ENCODE results near the gene CLCN3.

CLCN3 gene

GRCh38 chr4:169660929-169661328, 40.6 kb downstream of the CLCN3 start:
- H3K27me3 ChIP-seq (replicated peaks), result no peaks in the 10 kb centered on the region
- H3K4me3 ChIP-seq (ENCODE audit: low read depth, low read length), result peak overlapping the region; percentile 60
- no peaks in the 10 kb centered on the region for H3K36me3 ChIP-seq (replicated peaks)
- TF ChIP-seq, protein P1, sequence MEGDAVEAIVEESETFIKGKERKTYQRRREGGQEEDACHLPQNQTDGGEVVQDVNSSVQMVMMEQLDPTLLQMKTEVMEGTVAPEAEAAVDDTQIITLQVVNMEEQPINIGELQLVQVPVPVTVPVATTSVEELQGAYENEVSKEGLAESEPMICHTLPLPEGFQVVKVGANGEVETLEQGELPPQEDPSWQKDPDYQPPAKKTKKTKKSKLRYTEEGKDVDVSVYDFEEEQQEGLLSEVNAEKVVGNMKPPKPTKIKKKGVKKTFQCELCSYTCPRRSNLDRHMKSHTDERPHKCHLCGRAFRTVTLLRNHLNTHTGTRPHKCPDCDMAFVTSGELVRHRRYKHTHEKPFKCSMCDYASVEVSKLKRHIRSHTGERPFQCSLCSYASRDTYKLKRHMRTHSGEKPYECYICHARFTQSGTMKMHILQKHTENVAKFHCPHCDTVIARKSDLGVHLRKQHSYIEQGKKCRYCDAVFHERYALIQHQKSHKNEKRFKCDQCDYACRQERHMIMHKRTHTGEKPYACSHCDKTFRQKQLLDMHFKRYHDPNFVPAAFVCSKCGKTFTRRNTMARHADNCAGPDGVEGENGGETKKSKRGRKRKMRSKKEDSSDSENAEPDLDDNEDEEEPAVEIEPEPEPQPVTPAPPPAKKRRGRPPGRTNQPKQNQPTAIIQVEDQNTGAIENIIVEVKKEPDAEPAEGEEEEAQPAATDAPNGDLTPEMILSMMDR (IDR thresholded peaks at IDR 0.05; ENCODE audit: low read depth, low read length, missing control alignments), result no peak
- no peak for DNase-seq
- in situ Hi-C loops (cut with HindIII; ENCODE audit: low pct_ligation_motif_present, low sequenced_read_pairs), result no loop called here
- H3K27ac ChIP-seq, result peak overlapping the region; percentile 95

DNA sequence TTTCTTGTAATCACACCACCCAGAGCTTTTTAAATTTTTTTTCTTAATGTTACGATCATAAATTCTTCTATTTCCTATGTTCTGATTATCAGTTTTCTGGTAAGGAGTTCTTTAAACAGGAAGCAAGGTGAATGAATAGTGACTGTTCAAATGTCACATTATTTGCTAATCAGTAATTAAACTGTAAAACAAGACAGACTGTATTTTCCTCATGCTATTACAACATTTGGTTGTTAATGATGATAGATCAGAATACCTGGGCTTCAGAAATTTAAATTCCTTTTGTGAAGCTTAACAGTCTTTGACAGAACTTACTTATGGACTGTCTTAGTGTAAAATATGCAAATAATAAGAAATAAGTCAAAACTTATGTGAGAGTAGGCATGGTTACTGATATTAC, 41.4 kb downstream of the CLCN3 start:
- H3K27ac ChIP-seq, result no peak overlapping the region
- no peak overlapping the region for H3K4me3 ChIP-seq (ENCODE audit: low read depth, low read length)
- in situ Hi-C loops (cut with HindIII; ENCODE audit: low pct_ligation_motif_present, low sequenced_read_pairs), result no loop called here
- DNase-seq, result no peak
- H3K27me3 ChIP-seq (replicated peaks), result no peaks in the 10 kb centered on the region
- TF ChIP-seq, protein P1 (IDR thresholded peaks at IDR 0.05; ENCODE audit: low read depth, low read length, missing control alignments), result no peak
- no peaks in the 10 kb centered on the region for H3K36me3 ChIP-seq (replicated peaks)

- no peak for DNase-seq
- H3K27ac ChIP-seq, result no peak overlapping the region
- no peaks in the 10 kb centered on the region for H3K27me3 ChIP-seq (replicated peaks)
- TF ChIP-seq, protein P1 (IDR thresholded peaks at IDR 0.05; ENCODE audit: low read depth, low read length, missing control alignments), result no peak
- no peaks in the 10 kb centered on the region for H3K36me3 ChIP-seq (replicated peaks)
- H3K4me3 ChIP-seq (ENCODE audit: low read depth, low read length), result no peak overlapping the region
- in situ Hi-C loops (cut with HindIII; ENCODE audit: low pct_ligation_motif_present, low sequenced_read_pairs), result no loop called here
Observed at GRCh38 chr4:169662206-169662605, 41.8 kb downstream of the CLCN3 start.

GRCh38 chr4:169663402-169663801, 43.0 kb downstream of the CLCN3 start:
- Histone ChIP-seq H3K27ac (no peak overlapping the region), H3K4me3 (ENCODE audit: low read depth, low read length) (no peak overlapping the region), H3K36me3 (replicated peaks) (no peaks in the 10 kb centered on the region), H3K27me3 (replicated peaks) (no peaks in the 10 kb centered on the region)
- in situ Hi-C loops (cut with HindIII; ENCODE audit: low pct_ligation_motif_present, low sequenced_read_pairs), result no loop called here
- no peak for DNase-seq
- TF ChIP-seq, protein P1 (IDR thresholded peaks at IDR 0.05; ENCODE audit: low read depth, low read length, missing control alignments), result no peak

DNA sequence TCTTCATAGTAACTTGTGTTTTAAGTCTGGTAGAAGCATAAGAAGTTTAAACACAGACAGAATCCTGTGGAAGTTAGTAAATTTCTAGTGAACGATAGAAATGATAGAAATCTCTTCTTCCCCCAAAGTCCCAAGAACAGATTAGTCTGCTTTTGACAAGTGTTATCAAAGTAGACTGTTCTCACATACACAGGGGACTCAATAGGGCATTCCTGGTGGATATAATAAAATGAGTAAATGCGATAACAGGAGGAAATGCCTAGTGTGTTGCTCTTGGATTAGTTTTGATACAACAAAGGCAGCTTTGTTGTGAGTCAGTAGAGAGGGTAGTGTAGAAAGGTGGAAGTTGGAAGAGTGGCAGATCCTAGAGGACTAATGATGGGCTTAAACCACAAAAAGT, 43.5 kb downstream of the CLCN3 start:
- no peaks in the 10 kb centered on the region for H3K36me3 ChIP-seq (replicated peaks)
- no peak overlapping the region for H3K4me3 ChIP-seq (ENCODE audit: low read depth, low read length)
- no peak overlapping the region for H3K27ac ChIP-seq
- peak; percentile 36 for DNase-seq
- H3K27me3 ChIP-seq (replicated peaks), result no peaks in the 10 kb centered on the region
- TF ChIP-seq, protein P1 (IDR thresholded peaks at IDR 0.05; ENCODE audit: low read depth, low read length, missing control alignments), result no peak
- in situ Hi-C loops (cut with HindIII; ENCODE audit: low pct_ligation_motif_present, low sequenced_read_pairs), result no loop called here

DNA sequence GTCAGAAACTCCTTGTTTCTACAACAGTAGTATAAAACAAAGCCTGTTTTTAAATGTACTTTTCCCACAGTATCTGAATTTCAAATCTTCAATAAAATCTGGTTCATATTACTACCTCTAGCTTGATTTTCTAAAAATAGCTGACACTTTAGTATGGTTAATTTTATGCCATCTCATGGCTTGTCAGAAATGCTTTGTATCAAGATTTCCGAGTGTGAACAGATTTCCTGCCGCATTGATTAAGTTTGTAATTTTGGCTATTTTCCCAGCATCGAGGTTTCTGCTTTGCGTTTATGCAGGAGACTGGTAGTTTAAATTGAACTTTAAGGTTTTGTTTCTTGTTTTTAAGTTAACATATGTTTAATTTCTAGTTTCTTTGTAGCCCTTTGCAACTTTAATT, 44.2 kb downstream of the CLCN3 start:
- no peak for DNase-seq
- no peak overlapping the region for H3K27ac ChIP-seq
- H3K4me3 ChIP-seq (ENCODE audit: low read depth, low read length), result no peak overlapping the region
- in situ Hi-C loops (cut with HindIII; ENCODE audit: low pct_ligation_motif_present, low sequenced_read_pairs), result no loop called here
- TF ChIP-seq, protein P1 (IDR thresholded peaks at IDR 0.05; ENCODE audit: low read depth, low read length, missing control alignments), result no peak
- no peaks in the 10 kb centered on the region for H3K27me3 ChIP-seq (replicated peaks)
- no peaks in the 10 kb centered on the region for H3K36me3 ChIP-seq (replicated peaks)
